ENCODE results near the gene HSFY1.
"Not testable (repeated sequence)": the region's sequence is repeated elsewhere in the genome, so short reads cannot be mapped to it uniquely, and the experiment has no call there.

HSFY1 gene

GRCh38 chrY:18546420-18546819 is at the start of gene HSFY1:
Gene HSFY1, plus strand, starts transcription at chrY:18546720. Its CDS starts 68 bp downstream, at chrY:18546788.
- not testable (repeated sequence) for DNase-seq (ENCODE audit: low read depth in 2 of 2)

- DNase-seq (ENCODE audit: low read depth in 2 of 2), result not testable (repeated sequence)
These were observed 42.3 kb upstream of the HSFY1 start for GRCh38 chrY:18504266-18504665.

GRCh38 chrY:18530995-18531655 is 15.4 kb upstream of the HSFY1 start:
- DNase-seq (ENCODE audit: low read depth in 2 of 2), result not testable (repeated sequence)

GRCh38 chrY:18538952-18539351 is 7.6 kb upstream of the HSFY1 start:
- not testable (repeated sequence) for DNase-seq (ENCODE audit: low read depth in 2 of 2)

GRCh38 chrY:18553132-18553531 is 6.6 kb downstream of the HSFY1 start:
- not testable (repeated sequence) for DNase-seq (ENCODE audit: low read depth in 2 of 2)

GRCh38 chrY:18565915-18566314 is 19.4 kb downstream of the HSFY1 start:
- not testable (repeated sequence) for DNase-seq (ENCODE audit: low read depth in 2 of 2)

Data from stimulated activated CD4-positive, alpha-beta T cell treated with anti-CD3 and anti-CD28 coated beads, Interleukin-4, amount 100 ng/mL, for 48 hours (primary cell).